Esophagus muscularis mucosa (tissue), 4 donors: ENCODE data around the gene PTPRN2.

Experiments
- CTCF ChIP-seq, 3 experiments: fragments of 200-600 bp in 2 of 3; fragments of 450-650 bp in 1 of 3; sonication (generic) in 2 of 3; IDR thresholded peaks; one replicate each; pipeline ENCODE4 v1.5.1; 2017 to 2019; ENCODE audit warnings: antibody characterized with exemption in 3 of 3, mild to moderate bottlenecking in 2 of 3, moderate library complexity in 1 of 3
- EP300 ChIP-seq: sonication (generic); formaldehyde crosslinking; IDR thresholded peaks from one replicate; pipeline ENCODE4 v1.6.1; 2017; ENCODE audit warnings: antibody characterized with exemption
- POLR2A ChIP-seq: fragments of 450-650 bp; IDR thresholded peaks from one replicate; pipeline ENCODE4 v1.6.1; 2017; ENCODE audit warnings: antibody characterized with exemption, moderate library complexity, mild to moderate bottlenecking, low read depth
- POLR2AphosphoS5 ChIP-seq, 2 donors: sonication (generic); formaldehyde crosslinking; IDR thresholded peaks; one replicate each; pipeline ENCODE4 v1.6.1; 2017; ENCODE audit warnings: antibody characterized with exemption in 2 of 2

DNA sequence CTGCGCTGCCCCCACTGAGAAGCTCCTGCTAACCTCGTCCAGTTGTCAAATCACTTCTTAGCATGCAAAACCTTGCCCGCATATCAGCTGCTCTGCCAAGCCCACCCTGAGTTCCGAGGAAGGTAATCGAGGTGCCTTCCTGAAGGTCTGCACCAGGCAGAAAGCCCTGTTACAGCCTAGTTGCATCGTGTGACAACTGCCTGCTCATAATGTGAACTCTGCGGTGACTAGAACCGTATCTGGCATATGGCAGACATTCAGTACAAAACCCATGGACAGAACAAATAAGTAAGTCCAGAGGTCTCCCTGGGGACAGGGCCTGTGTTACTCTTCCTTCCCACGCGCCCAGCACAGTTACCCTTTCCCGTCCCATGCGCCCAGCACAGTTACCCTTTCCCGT lies 856.5 kb downstream of the PTPRN2 start:
- TF ChIP-seq CTCF (IDR thresholded peaks at IDR 0.05) (no peak), POLR2AphosphoS5 (IDR thresholded peaks at IDR 0.05) (no peak), POLR2A (no peak), EP300 (no peak)
